IPS-15b (cell line): ENCODE data around the gene YWHAG.

Experiments
- H3K27me3 ChIP-seq: one replicate; pipeline ENCODE4 v1.6.1; 2013; ENCODE audit warnings: low read length; ENCODE audit not compliant: control insufficient read depth, insufficient read depth
- H3K36me3 ChIP-seq: one replicate; pipeline ENCODE4 v1.6.1; 2013; ENCODE audit warnings: low read length; ENCODE audit not compliant: control insufficient read depth, insufficient read depth
- H3K4me1 ChIP-seq: one replicate; pipeline ENCODE4 v1.6.1; 2013; ENCODE audit warnings: mild to moderate bottlenecking, low read length; ENCODE audit not compliant: control insufficient read depth, insufficient read depth
- H3K4me3 ChIP-seq: one replicate; pipeline ENCODE4 v1.5.1; 2013; ENCODE audit warnings: low read depth, low read length
- H3K9ac ChIP-seq: one replicate; pipeline ENCODE4 v1.6.1; 2013; ENCODE audit warnings: low read depth, mild to moderate bottlenecking, low read length
- H3K9me3 ChIP-seq: one replicate; pipeline ENCODE4 v1.6.1; 2013; ENCODE audit warnings: mild to moderate bottlenecking, low read length; ENCODE audit not compliant: control insufficient read depth, insufficient read depth

Gene YWHAG

GRCh38 chr7:76356115-76356514 is 2.7 kb downstream of the YWHAG start:
- Histone ChIP-seq H3K27me3 (no peaks in the 10 kb centered on the region), H3K36me3 (peaks cover 15% of the 10 kb centered on the region), H3K9me3 (no peaks in the 10 kb centered on the region), H3K4me1 (peaks cover 24% of the 10 kb centered on the region), H3K9ac (no peak overlapping the region), H3K4me3 (peak overlapping the region; percentile 2)

- no peaks in the 10 kb centered on the region for H3K9me3 ChIP-seq
- peaks cover 24% of the 10 kb centered on the region for H3K4me1 ChIP-seq
- peak overlapping the region; percentile 3 for H3K4me3 ChIP-seq
- peaks cover 15% of the 10 kb centered on the region for H3K36me3 ChIP-seq
- H3K27me3 ChIP-seq, result no peaks in the 10 kb centered on the region
- no peak overlapping the region for H3K9ac ChIP-seq
Measured at GRCh38 chr7:76354981-76355730, 3.6 kb downstream of the YWHAG start.

- Histone ChIP-seq H3K4me1 (peaks cover 21% of the 10 kb centered on the region), H3K9ac (no peak overlapping the region), H3K4me3 (no peak overlapping the region), H3K27me3 (no peaks in the 10 kb centered on the region), H3K9me3 (no peaks in the 10 kb centered on the region), H3K36me3 (peaks cover 19% of the 10 kb centered on the region)
Measured at GRCh38 chr7:76354516-76354915, 4.3 kb downstream of the YWHAG start.

GRCh38 chr7:76353744-76354143 is 5.0 kb downstream of the YWHAG start:
- Histone ChIP-seq H3K36me3 (peaks cover 24% of the 10 kb centered on the region), H3K9me3 (no peaks in the 10 kb centered on the region), H3K27me3 (no peaks in the 10 kb centered on the region), H3K4me3 (no peak overlapping the region), H3K4me1 (peaks cover 21% of the 10 kb centered on the region), H3K9ac (no peak overlapping the region)

GRCh38 chr7:76352193-76352592 is 6.6 kb downstream of the YWHAG start:
- H3K4me3 ChIP-seq, result no peak overlapping the region
- peaks cover 26% of the 10 kb centered on the region for H3K36me3 ChIP-seq
- H3K9me3 ChIP-seq, result no peaks in the 10 kb centered on the region
- peaks cover 21% of the 10 kb centered on the region for H3K4me1 ChIP-seq
- no peak overlapping the region for H3K9ac ChIP-seq
- H3K27me3 ChIP-seq, result no peaks in the 10 kb centered on the region

GRCh38 chr7:76351372-76351771 is 7.4 kb downstream of the YWHAG start:
- Histone ChIP-seq H3K9me3 (no peaks in the 10 kb centered on the region), H3K4me1 (peaks cover 17% of the 10 kb centered on the region), H3K36me3 (peaks cover 33% of the 10 kb centered on the region), H3K4me3 (no peak overlapping the region), H3K9ac (no peak overlapping the region), H3K27me3 (no peaks in the 10 kb centered on the region)

GRCh38 chr7:76349313-76349885 is 9.4 kb downstream of the YWHAG start:
- H3K27me3 ChIP-seq, result no peaks in the 10 kb centered on the region
- H3K4me1 ChIP-seq, result peaks cover 7% of the 10 kb centered on the region
- H3K9ac ChIP-seq, result no peak overlapping the region
- H3K4me3 ChIP-seq, result no peak overlapping the region
- peaks cover 38% of the 10 kb centered on the region for H3K36me3 ChIP-seq
- H3K9me3 ChIP-seq, result no peaks in the 10 kb centered on the region

- H3K36me3 ChIP-seq, result peaks cover 44% of the 10 kb centered on the region
- H3K9me3 ChIP-seq, result no peaks in the 10 kb centered on the region
- H3K9ac ChIP-seq, result no peak overlapping the region
- no peak overlapping the region for H3K4me3 ChIP-seq
- H3K4me1 ChIP-seq, result peaks cover 4% of the 10 kb centered on the region
- H3K27me3 ChIP-seq, result no peaks in the 10 kb centered on the region
Measured at GRCh38 chr7:76347710-76348109, 11.1 kb downstream of the YWHAG start.

- peaks cover 42% of the 10 kb centered on the region for H3K36me3 ChIP-seq
- no peak overlapping the region for H3K9ac ChIP-seq
- no peaks in the 10 kb centered on the region for H3K4me1 ChIP-seq
- H3K27me3 ChIP-seq, result no peaks in the 10 kb centered on the region
- no peaks in the 10 kb centered on the region for H3K9me3 ChIP-seq
- no peak overlapping the region for H3K4me3 ChIP-seq
Measured at GRCh38 chr7:76346778-76347177, 12.0 kb downstream of the YWHAG start.

- no peaks in the 10 kb centered on the region for H3K27me3 ChIP-seq
- H3K4me1 ChIP-seq, result no peaks in the 10 kb centered on the region
- H3K36me3 ChIP-seq, result peaks cover 39% of the 10 kb centered on the region
- H3K9me3 ChIP-seq, result no peaks in the 10 kb centered on the region
- no peak overlapping the region for H3K4me3 ChIP-seq
- no peak overlapping the region for H3K9ac ChIP-seq
Measured at GRCh38 chr7:76346097-76346496, 12.7 kb downstream of the YWHAG start.

- H3K27me3 ChIP-seq, result no peaks in the 10 kb centered on the region
- no peaks in the 10 kb centered on the region for H3K4me1 ChIP-seq
- peaks cover 31% of the 10 kb centered on the region for H3K36me3 ChIP-seq
- H3K4me3 ChIP-seq, result no peak overlapping the region
- no peak overlapping the region for H3K9ac ChIP-seq
- no peaks in the 10 kb centered on the region for H3K9me3 ChIP-seq
Measured at GRCh38 chr7:76343931-76344321, 14.9 kb downstream of the YWHAG start.

GRCh38 chr7:76343294-76343930 is 15.4 kb downstream of the YWHAG start:
- no peak overlapping the region for H3K9ac ChIP-seq
- no peaks in the 10 kb centered on the region for H3K4me1 ChIP-seq
- H3K36me3 ChIP-seq, result peaks cover 28% of the 10 kb centered on the region
- H3K4me3 ChIP-seq, result no peak overlapping the region
- no peaks in the 10 kb centered on the region for H3K9me3 ChIP-seq
- H3K27me3 ChIP-seq, result no peaks in the 10 kb centered on the region
